SHP77 (cell line): Measurements from ENCODE around the gene UBASH3B.
"Not testable (repeated sequence)": the region's sequence is repeated elsewhere in the genome, so short reads cannot be mapped to it uniquely, and the experiment has no call there.

ENCODE experiments used
- DNase-seq, 2 experiments: peaks; one replicate each; lab custom pipeline; 2025; lab: John Stamatoyannopoulos, UW

UBASH3B gene

GRCh38 chr11:122852074-122852795, 196.7 kb downstream of the UBASH3B start:
- no peak for DNase-seq

DNA sequence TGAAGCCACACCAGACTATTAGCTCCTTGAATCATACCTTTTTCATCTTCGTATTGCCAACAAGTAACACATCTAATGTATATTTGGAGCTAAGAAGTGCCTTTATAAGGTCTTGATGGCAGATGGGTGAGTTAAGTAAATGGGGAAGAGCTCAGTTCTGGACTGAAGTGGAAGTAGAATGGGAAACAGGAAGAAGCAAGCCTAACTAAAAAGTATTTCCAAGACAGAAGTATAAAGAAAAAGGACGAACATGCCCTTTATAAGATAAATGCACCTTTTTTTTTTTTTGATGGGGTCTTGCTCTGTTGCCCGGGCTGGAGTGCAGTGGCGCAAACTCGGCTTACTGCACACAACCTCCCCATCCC, 197.3 kb downstream of the UBASH3B start:
- DNase-seq = no peak

DNA sequence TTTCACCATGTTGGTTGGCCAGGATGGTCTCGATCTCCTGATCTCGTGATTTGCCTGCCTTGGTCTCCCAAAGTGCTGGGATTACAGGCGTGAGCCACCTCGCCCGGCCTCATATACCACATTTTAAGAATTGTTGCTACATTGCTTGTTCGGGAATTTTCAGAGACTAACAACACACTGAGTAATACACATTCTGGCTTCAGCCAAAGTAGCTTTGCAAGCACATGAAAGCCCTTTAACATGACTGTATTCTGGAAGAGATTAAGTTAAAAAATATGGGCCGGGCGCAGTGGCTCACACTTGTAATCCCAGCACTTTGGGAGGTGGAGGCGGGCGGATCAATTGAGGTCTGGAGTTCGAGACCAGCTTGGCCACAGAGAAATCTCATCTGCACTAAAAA, 197.7 kb downstream of the UBASH3B start:
- no peak for DNase-seq

GRCh38 chr11:122853971-122854446, 198.5 kb downstream of the UBASH3B start:
- peak; percentile 48 to 59 for DNase-seq

DNA sequence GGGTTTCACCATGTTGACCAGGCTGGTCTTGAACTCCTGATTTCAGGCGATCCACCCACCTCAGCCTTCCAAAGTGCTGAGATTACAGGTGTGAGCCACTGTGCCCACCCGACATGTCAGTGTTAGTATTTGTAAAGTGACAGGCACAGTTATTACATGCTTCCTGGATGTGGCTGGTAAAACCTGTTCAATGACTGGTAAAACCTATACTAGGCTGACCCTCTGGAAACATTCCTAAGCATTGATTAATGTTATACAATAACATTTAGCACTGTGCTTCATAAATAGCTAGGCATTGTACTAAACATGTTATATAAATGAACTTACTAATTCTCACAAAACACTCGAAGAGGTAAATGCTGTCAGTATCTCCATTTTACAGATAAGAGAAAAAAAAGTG, 206.1 kb downstream of the UBASH3B start:
- DNase-seq = no peak

DNA sequence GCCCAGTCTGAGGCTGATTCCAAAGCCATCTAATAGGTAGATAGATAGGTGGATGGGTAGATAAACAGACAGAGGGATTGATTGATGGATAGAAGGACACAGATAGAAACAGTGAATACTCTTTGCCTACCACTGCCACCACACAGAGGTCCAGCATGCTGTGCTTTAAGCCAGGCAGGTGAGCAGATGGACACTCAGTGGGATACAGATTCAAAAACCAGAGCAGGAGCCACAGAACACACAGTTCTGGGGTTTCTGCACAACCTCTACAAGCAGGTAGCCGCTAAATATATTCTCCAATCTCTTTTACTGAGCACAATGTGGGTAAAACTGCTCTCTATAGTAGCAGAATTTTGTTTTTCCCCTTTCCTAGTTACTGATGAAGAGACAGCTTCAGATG, 206.6 kb downstream of the UBASH3B start:
- no peak for DNase-seq

DNA sequence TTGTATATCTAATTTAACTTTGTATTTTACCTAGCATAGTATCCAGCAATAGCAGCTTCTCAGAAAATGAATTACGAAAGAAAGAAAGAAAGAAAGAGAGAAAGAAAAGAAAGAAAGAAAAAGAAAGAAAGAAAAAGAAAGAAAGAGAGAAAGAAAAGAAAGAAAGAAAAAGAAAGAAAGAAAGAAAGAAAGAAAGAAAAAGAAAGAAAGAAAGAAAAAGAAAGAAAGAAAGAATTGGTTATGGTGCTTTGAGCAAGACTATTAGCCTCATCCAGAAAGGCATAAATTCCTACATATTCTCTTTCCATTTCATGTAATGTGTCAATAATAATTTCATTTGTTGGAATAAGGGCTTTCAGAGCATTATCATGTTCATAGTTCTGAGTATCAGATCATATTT, 207.6 kb downstream of the UBASH3B start:
- DNase-seq = not testable (repeated sequence)

- DNase-seq = peak in 1 of 2 experiments; percentile 23
Observed at GRCh38 chr11:122863704-122864326, 208.3 kb downstream of the UBASH3B start.
